Fibroblast of pulmonary artery (primary cell): ENCODE data around the gene PUDP.
A peak's percentile ranks its signal among the peaks of the same experiment; 100 is the strongest.

Source experiments
- DNase-seq: peaks from one replicate; pipeline ENCODE4 v3.0.0-alpha.2; 2010; ENCODE audit warnings: low read depth
- H3K4me3 ChIP-seq: replicated peaks from 2 replicates; pipeline ENCODE4 v1.5.1; 2011; ENCODE audit warnings: low read depth, mild to moderate bottlenecking, control low read depth, low read length, moderate library complexity
- CTCF ChIP-seq: IDR thresholded peaks from 2 replicates; pipeline ENCODE4 v1.5.1; 2011; ENCODE audit warnings: mild to moderate bottlenecking, control low read depth, low read length, inconsistent platforms; ENCODE audit errors: missing control alignments

Gene PUDP

DNA sequence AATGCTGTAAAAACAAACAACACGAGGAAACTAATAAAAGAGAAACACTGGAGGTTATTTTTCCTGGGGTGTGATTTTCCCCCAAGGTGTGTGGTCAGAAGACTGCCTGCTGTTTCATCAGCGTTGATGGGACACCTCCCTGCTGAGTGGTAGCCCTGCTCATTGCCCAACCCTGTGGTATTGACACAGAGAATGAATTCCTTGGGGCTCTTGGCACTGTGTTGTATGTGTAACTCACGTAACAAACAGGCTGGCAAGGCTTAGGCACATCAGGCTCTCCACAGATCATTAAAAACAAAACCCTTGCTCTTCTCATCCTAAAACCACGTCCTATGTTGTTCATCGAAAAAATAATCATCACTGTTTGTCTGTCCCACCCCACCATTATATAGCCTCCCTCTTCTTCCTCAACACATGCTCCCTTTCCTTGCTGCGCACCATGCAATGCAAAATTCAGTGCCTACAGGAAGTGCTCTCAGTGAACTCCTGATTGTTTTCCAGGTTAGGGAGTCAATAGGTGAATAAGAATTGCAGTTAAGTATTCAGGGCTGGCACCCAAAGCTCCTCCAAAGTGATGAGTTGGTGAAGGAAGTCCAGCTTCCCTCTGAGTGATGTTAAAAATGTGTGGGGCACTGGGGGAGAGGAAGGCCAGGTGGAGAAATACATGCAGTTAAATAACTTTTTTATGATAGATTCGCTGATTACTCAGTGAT, 11.4 kb upstream of the PUDP start:
- H3K4me3 ChIP-seq, result no peak overlapping the region
- DNase-seq, result peak; percentile 2
- no peak for TF ChIP-seq CTCF

GRCh38 chrX:7158468-7158990, 10.6 kb upstream of the PUDP start:
- no peak for TF ChIP-seq CTCF
- H3K4me3 ChIP-seq, result no peak overlapping the region
- no peak for DNase-seq

GRCh38 chrX:7156879-7157278, 8.9 kb upstream of the PUDP start:
- no peak for TF ChIP-seq CTCF
- no peak overlapping the region for H3K4me3 ChIP-seq
- DNase-seq, result no peak

DNA sequence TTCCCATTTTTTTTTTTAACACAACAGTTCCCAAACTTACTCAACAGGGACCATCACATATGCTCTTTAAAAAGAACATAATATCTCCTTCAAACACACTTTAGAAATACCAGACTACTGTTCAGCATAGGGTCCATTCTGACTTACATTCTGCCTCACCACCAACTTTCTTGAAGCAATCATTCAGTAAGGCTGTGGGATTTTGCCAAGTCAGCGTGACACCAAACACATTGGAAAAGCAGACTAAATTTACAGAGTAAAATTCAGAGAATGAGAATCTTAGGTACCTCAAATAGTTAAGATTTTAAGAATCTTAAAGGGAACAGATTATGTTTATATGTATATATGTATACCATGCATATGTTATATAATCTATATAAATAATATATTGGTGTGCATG, 7.2 kb upstream of the PUDP start:
- TF ChIP-seq CTCF, result no peak
- H3K4me3 ChIP-seq, result no peak overlapping the region
- no peak for DNase-seq

DNA sequence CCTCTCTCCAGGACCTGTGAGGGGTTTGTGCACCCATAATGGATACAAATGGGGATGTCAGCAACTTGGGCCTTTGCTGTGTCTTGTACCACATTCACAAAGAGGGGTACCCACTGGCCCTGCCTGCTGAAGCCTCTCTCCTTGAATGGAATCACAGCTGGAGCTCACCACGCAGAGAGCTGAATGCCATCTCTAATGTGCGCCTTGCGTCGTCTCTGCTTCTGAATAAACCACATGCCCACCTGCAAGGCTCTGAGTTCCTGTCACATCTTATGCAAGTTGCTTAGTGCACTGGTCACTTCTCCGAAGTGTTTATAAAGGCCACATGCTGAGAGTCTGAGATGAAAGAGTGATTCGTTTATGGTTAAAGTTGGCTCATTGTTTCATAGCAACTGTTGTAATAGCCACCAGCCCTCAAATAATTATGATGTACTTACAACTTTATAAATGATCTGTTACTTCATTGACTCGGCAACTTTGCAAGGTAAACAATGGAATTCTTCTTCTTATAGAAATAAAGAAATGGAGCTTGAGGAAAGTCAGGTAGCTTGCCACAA, 6.2 kb upstream of the PUDP start:
- H3K4me3 ChIP-seq, result no peak overlapping the region
- no peak for TF ChIP-seq CTCF

DNA sequence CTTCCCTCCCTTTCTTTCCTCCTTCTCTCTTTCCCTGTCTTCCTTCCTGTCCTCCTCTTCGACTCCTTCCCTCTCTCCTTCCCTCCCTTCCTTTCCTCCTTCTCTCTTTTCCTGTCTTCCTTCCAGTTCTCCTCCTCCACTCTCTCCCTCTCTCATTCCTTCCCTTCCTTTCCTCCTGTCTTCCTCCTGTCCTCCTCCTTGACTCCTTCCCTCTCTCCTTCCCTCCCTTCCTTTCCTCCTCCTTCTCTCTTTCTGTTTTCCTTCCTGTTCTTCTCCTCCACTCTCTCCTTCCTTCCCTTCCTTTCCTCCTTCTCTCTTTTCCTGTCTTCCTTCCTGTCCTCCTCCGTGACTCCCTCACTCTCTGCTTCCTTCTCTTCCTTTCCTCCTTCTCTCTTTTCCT, 5.3 kb upstream of the PUDP start:
- no peak for DNase-seq
- TF ChIP-seq CTCF, result no peak

More for the DNA sequence above, 6.2 kb upstream of the PUDP start:
- DNase-seq, result no peak

DNA sequence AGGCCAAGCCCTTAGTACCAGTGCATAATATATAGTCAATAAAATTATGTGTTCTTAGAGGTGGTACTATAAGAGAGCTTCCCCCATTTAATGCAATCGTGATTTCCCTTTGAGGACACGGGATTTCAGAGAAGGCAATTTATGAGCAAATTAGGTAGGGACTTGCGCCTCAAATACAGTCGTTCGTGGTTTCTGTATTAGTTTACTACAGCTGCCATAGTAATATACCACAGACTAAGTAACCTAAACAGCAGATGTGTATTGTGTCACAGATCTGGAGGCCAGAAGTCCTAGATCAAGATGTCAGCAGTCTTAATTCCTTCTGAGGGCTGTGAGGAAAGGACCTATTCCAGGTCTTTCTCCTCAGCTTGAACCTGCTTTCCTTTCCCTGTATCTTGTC, 1.5 kb upstream of the PUDP start:
- no peak overlapping the region for H3K4me3 ChIP-seq
- no peak for TF ChIP-seq CTCF
- no peak for DNase-seq

More for the DNA sequence above, 5.3 kb upstream of the PUDP start:
- no peak overlapping the region for H3K4me3 ChIP-seq
